ENCODE measurements around the gene GPSM1. TPM values are rescaled to one million over a fixed set of nuclear protein-coding genes. Genes with fewer than 3 reads are reported as not detected.

GPSM1 gene
- total and polyA plus RNA-seq, 5 donors from 2014 or later, result 0.59 to 12.3 (median 1.3) TPM

DNA sequence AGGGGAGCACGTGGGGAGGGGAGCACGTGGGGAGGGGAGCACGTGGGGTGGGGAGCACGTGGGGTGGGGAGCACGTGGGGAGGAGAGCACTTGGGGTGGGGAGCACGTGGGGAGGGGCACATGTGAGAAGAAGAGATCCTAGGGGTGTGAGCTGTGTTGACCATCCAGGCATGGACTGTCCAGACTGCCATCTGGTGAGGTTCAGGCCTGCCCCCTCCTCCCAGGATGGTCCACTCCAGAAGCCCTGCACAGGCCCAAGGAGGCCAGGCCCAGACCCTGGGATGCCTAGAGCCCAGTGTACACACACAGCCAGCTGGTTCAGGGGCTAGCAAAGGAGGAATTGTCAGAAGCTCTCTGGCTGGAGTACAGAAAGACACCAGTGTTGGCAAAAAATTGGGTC, 70.3 kb downstream of the GPSM1 start:
- H3K9me3 ChIP-seq (ENCODE audit: control insufficient read depth in 2 of 2, low read length in 2 of 2), result no peaks in the 10 kb centered on the region
- H3K36me3 Mint-ChIP-seq, result no peaks in the 10 kb centered on the region
- H3K27me3 ChIP-seq (ENCODE audit: control insufficient read depth, insufficient read depth, low read length), result no peaks in the 10 kb centered on the region
- no peak for DNase-seq
- H3K27ac Mint-ChIP-seq, result no peak overlapping the region
- no peaks in the 10 kb centered on the region for H3K27me3 Mint-ChIP-seq
- ATAC-seq (ENCODE audit: low read depth in 2 of 2), result no peak
- H3K4me3 Mint-ChIP-seq, result peak overlapping the region in 1 of 4 donors; percentile 83
- H3K9me3 Mint-ChIP-seq, result no peaks in the 10 kb centered on the region
- H3K4me1 Mint-ChIP-seq, result peaks cover 0 to 31% (median 11%) of the 10 kb centered on the region in 4 donors
- no peak overlapping the region for H3K4me3 ChIP-seq (ENCODE audit: low read depth, low read length)
- H3K4me1 ChIP-seq (ENCODE audit: control insufficient read depth, insufficient read depth, low read length, poor library complexity, severe bottlenecking), result peaks cover 20% of the 10 kb centered on the region
- H3K27ac ChIP-seq (ENCODE audit: insufficient read depth, low read length, poor library complexity, severe bottlenecking), result no peak overlapping the region
- peaks cover 33% of the 10 kb centered on the region for H3K36me3 ChIP-seq (ENCODE audit: control insufficient read depth, insufficient read depth, low read length)

DNA sequence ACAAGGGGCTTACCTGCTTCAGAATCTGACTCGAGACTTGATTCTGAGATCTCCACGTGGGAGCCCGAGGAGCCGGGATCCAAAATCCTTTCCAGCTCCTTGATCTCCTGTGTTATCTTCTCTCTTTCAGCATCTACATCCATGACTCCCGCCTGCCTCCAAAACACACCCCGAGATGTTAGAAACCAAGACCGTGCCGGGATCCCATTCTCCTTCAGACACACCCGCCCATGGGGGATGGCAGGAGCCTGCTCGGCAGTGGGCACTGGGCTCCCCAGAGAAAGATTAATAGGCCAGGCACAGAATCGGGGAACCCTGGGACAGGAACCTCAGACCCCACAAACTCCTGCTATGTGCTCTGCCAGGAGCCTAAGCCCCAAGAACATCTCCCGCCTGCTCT, 70.9 kb downstream of the GPSM1 start:
- Histone ChIP-seq H3K36me3 (ENCODE audit: control insufficient read depth, insufficient read depth, low read length) (peaks cover 33% of the 10 kb centered on the region), H3K27ac (ENCODE audit: insufficient read depth, low read length, poor library complexity, severe bottlenecking) (no peak overlapping the region), H3K4me1 (ENCODE audit: control insufficient read depth, insufficient read depth, low read length, poor library complexity, severe bottlenecking) (peaks cover 26% of the 10 kb centered on the region), H3K9me3 (ENCODE audit: control insufficient read depth in 2 of 2, low read length in 2 of 2) (no peaks in the 10 kb centered on the region), H3K4me3 (ENCODE audit: low read depth, low read length) (no peak overlapping the region), H3K27me3 (ENCODE audit: control insufficient read depth, insufficient read depth, low read length) (no peaks in the 10 kb centered on the region)
- H3K4me1 Mint-ChIP-seq, result peaks cover 0 to 33% (median 11%) of the 10 kb centered on the region in 4 donors
- no peaks in the 10 kb centered on the region for H3K9me3 Mint-ChIP-seq
- no peaks in the 10 kb centered on the region for H3K36me3 Mint-ChIP-seq
- H3K4me3 Mint-ChIP-seq, result peak overlapping the region; percentile 83 to 94 (median 86)
- ATAC-seq (ENCODE audit: low read depth in 2 of 2) (no peak), DNase-seq (no peak)
- H3K27ac Mint-ChIP-seq, result peak overlapping the region in 1 of 3 donors; percentile 87
- no peaks in the 10 kb centered on the region for H3K27me3 Mint-ChIP-seq

DNA sequence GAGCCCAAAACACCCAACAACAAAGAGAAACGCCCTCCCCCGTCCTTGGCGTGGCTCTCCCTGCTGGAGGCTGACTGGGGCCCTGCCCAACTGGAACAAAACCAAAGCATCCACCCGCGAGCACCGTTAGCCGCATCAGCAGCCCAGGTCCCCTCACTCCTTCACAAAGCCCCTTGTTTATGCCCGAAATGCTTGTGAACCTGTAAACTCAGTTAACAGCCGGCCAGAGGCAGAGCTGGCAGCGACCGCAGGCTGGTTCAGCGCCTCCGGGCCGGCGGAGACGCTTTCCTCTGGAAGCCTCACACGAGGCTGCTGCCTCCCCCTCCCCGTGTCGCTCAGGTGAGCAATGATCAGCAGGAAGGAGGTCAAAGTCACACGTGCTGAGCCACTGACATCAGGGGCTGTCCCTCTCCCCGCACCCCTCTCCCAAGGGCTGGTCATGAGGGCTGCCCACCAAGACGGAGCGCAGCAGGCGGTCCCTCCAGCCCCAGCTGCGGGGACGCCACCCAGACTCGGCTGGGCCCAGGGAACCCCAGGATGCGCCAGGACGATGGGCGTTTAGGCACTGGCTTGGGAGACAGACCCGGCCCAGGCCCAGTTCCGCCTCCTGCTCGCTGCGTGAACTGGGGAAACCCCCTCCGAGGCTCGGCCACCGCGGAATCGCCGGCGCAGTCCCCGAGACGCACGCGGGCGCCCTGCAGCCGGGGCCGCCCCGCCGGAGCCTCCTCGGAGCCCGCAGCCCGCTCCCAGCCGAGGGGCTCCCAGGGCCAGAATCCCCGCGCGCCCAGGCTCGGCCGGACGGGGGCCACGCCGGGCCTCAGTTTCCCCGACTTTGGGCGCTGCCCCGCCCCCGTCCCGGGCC, 72.1 kb downstream of the GPSM1 start:
- H3K9me3 Mint-ChIP-seq, result no peaks in the 10 kb centered on the region
- H3K4me1 Mint-ChIP-seq, result peaks cover 7 to 44% (median 19%) of the 10 kb centered on the region in 4 donors
- H3K36me3 Mint-ChIP-seq, result no peaks in the 10 kb centered on the region
- no peaks in the 10 kb centered on the region for H3K27me3 ChIP-seq (ENCODE audit: control insufficient read depth, insufficient read depth, low read length)
- peaks cover 29% of the 10 kb centered on the region for H3K36me3 ChIP-seq (ENCODE audit: control insufficient read depth, insufficient read depth, low read length)
- H3K4me3 ChIP-seq (ENCODE audit: low read depth, low read length), result peak overlapping the region; percentile 47
- no peaks in the 10 kb centered on the region for H3K9me3 ChIP-seq (ENCODE audit: control insufficient read depth in 2 of 2, low read length in 2 of 2)
- H3K4me1 ChIP-seq (ENCODE audit: control insufficient read depth, insufficient read depth, low read length, poor library complexity, severe bottlenecking), result peaks cover 37% of the 10 kb centered on the region
- peak; percentile 14 to 42 (median 38) for DNase-seq
- H3K27me3 Mint-ChIP-seq, result no peaks in the 10 kb centered on the region
- H3K27ac Mint-ChIP-seq, result peak overlapping the region in 2 of 3 donors; percentile 62 to 87
- peak overlapping the region; percentile 41 for H3K27ac ChIP-seq (ENCODE audit: insufficient read depth, low read length, poor library complexity, severe bottlenecking)
- ATAC-seq (ENCODE audit: low read depth in 2 of 2), result no peak
- H3K4me3 Mint-ChIP-seq, result peak overlapping the region; percentile 83 to 94 (median 86)

DNA sequence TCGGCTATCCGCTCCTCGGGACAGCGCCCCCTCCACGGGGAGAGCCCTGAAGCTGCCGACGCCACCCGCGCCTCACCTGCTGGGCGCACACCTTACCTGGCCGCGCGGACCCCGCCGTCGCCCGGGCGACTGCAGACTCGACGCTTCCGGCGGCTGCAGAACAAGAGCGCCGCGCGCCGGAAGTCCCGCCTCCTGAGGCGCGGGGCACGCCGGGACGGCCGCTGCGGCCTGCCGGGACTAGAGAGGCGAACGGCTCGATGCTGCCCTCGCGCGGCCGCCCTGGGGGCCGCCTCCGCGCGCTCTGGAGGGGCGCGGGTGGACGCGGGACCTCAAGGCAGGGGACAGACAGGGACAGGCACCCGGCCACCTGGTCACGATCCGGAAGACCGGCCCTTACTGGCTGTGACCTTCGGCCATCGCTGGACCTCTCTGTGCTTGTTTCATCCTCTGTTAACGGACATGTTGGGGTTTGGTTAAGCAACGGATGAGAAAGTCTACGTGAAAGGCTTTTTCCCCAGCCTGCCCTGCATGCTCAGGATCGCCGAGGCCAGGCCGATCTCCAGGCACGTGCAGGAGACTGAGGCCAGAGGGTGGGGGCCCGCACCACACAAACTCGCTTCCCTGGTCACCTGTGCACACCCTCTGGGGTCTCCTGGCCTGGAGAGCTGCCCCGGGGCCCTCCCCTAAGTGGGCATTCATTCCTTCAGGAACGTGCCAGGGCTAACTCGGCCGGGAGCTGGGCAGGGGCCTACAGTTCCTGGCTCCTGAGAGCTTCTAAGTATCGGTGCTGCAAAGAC, 72.9 kb downstream of the GPSM1 start, which contains the start of gene SNAPC4:
Gene SNAPC4 (minus strand): TSS at position 133 of the 797 bp plus-strand sequence. CDS start 1,742 bp downstream, outside the sequence.
- Mint-ChIP-seq H3K9me3 (no peaks in the 10 kb centered on the region), H3K4me3 (peak within 1 kb of the TSS; percentile 83 to 94 (median 86)), H3K4me1 (peaks cover 9 to 52% (median 26%) of the 10 kb centered on the region in 4 donors), H3K36me3 (no peaks in the 10 kb centered on the region), H3K27me3 (no peaks in the 10 kb centered on the region), H3K27ac (peak within 1 kb of the TSS; percentile 62 to 87 (median 84))
- H3K36me3 ChIP-seq (ENCODE audit: control insufficient read depth, insufficient read depth, low read length), result peaks cover 22% of the 10 kb centered on the region
- H3K27me3 ChIP-seq (ENCODE audit: control insufficient read depth, insufficient read depth, low read length), result no peaks in the 10 kb centered on the region
- ATAC-seq (ENCODE audit: low read depth in 2 of 2) (peak; percentile 73 to 76), DNase-seq (peak; percentile 83 to 92 (median 86))
- H3K4me3 ChIP-seq (ENCODE audit: low read depth, low read length), result peak within 1 kb of the TSS; percentile 57
- H3K27ac ChIP-seq (ENCODE audit: insufficient read depth, low read length, poor library complexity, severe bottlenecking), result peak within 1 kb of the TSS; percentile 41
- peaks cover 45% of the 10 kb centered on the region for H3K4me1 ChIP-seq (ENCODE audit: control insufficient read depth, insufficient read depth, low read length, poor library complexity, severe bottlenecking)
- H3K9me3 ChIP-seq (ENCODE audit: control insufficient read depth in 2 of 2, low read length in 2 of 2), result no peaks in the 10 kb centered on the region

DNA sequence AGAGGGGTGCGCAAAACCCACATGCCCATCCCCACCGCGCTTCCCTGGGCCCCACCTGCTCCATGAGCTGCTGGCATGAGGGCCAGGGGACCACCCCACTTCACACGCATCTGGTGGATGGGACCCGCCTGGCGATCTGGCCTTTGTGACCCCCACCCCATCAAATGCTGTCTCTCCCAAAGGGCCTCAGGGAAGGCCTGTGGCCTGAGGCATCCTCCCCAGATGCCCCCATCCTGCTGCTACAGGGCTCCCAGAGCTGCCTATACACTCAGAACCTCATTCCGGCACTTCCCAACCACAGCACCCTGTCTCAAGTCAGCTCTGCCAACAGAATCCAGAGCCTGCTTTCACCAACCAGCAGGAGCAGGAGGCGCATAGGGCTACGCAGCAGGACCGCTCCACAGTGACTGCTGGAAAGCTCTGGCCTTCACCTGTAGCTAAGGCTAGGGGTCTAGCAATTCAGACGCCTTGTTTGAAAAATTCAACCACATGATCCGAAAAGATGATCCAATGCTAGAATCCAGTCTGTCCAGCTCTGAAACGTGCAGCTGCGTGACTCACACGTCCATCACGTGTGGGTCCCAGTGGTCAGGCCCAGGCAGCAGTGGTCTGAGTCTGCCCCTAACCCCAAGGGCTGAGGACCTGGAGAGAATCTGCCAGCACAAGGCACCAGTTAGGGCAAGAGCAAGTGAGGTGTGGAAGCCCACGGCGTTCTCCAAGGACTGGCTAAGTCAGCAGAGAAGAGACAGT, 74.0 kb downstream of the GPSM1 start:
- Mint-ChIP-seq H3K36me3 (no peaks in the 10 kb centered on the region), H3K4me1 (peaks cover 9 to 60% (median 34%) of the 10 kb centered on the region in 4 donors), H3K27ac (peak overlapping the region in 1 of 3 donors; percentile 66), H3K9me3 (no peaks in the 10 kb centered on the region), H3K27me3 (no peaks in the 10 kb centered on the region), H3K4me3 (peak overlapping the region in 3 of 4 donors; percentile 16 to 85 (median 56))
- no peak for DNase-seq
- Histone ChIP-seq H3K4me3 (ENCODE audit: low read depth, low read length) (no peak overlapping the region), H3K36me3 (ENCODE audit: control insufficient read depth, insufficient read depth, low read length) (peaks cover 13% of the 10 kb centered on the region), H3K27ac (ENCODE audit: insufficient read depth, low read length, poor library complexity, severe bottlenecking) (no peak overlapping the region), H3K27me3 (ENCODE audit: control insufficient read depth, insufficient read depth, low read length) (no peaks in the 10 kb centered on the region), H3K4me1 (ENCODE audit: control insufficient read depth, insufficient read depth, low read length, poor library complexity, severe bottlenecking) (peaks cover 51% of the 10 kb centered on the region), H3K9me3 (ENCODE audit: control insufficient read depth in 2 of 2, low read length in 2 of 2) (no peaks in the 10 kb centered on the region)
- ATAC-seq (ENCODE audit: low read depth in 2 of 2), result no peak

DNA sequence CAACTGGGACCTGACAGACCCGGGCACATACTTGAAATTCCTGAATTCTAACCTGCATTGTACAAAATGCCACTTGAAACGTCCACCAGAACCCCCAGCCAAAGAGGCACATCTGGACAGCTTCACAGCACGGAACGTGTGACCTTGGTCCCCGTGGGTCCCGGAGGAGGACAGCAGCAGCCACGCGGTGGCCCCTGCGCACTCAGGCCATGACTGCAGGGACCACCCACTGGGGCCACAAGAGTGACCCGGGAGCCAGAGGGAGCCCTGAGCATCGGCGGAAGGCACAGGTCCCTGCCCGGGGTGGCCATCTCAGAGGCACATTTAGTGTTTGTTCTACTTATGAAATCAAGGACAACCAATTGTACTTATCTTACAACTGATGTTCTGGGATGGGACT, 74.7 kb downstream of the GPSM1 start:
- H3K4me1 Mint-ChIP-seq, result peaks cover 9 to 61% (median 34%) of the 10 kb centered on the region in 4 donors
- DNase-seq (no peak), ATAC-seq (ENCODE audit: low read depth in 2 of 2) (no peak)
- Histone ChIP-seq H3K27me3 (ENCODE audit: control insufficient read depth, insufficient read depth, low read length) (no peaks in the 10 kb centered on the region), H3K27ac (ENCODE audit: insufficient read depth, low read length, poor library complexity, severe bottlenecking) (no peak overlapping the region), H3K4me1 (ENCODE audit: control insufficient read depth, insufficient read depth, low read length, poor library complexity, severe bottlenecking) (peaks cover 51% of the 10 kb centered on the region), H3K9me3 (ENCODE audit: control insufficient read depth in 2 of 2, low read length in 2 of 2) (no peaks in the 10 kb centered on the region), H3K4me3 (ENCODE audit: low read depth, low read length) (no peak overlapping the region), H3K36me3 (ENCODE audit: control insufficient read depth, insufficient read depth, low read length) (peaks cover 10% of the 10 kb centered on the region)
- no peak overlapping the region for H3K27ac Mint-ChIP-seq
- H3K36me3 Mint-ChIP-seq, result no peaks in the 10 kb centered on the region
- H3K4me3 Mint-ChIP-seq, result peak overlapping the region in 2 of 4 donors; percentile 35 to 85
- H3K27me3 Mint-ChIP-seq, result no peaks in the 10 kb centered on the region
- no peaks in the 10 kb centered on the region for H3K9me3 Mint-ChIP-seq

DNA sequence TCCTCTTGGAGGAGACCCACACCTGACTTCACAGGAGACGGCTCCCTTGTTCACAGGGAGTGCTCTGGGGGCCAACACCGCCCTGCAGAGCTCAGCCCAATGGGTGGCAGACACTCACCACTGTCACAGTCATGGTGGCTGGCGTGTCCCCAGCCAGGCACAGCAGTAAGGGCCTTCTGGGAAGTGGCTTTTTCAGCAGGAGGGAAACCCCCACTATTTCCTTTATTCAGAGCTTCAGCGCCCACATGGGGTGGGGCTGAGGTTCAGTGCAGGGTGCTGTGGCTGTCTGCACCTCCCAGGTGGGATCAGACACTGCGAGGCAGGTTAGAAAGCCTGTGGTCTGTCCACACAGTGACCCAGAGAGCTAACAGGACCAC, 76.2 kb downstream of the GPSM1 start:
- no peaks in the 10 kb centered on the region for H3K27me3 ChIP-seq (ENCODE audit: control insufficient read depth, insufficient read depth, low read length)
- DNase-seq, result peak; percentile 57 to 89 (median 71)
- H3K4me3 ChIP-seq (ENCODE audit: low read depth, low read length), result peak overlapping the region; percentile 13
- no peaks in the 10 kb centered on the region for H3K9me3 Mint-ChIP-seq
- H3K4me1 ChIP-seq (ENCODE audit: control insufficient read depth, insufficient read depth, low read length, poor library complexity, severe bottlenecking), result peaks cover 50% of the 10 kb centered on the region
- H3K27ac Mint-ChIP-seq, result peak overlapping the region; percentile 87 to 90 (median 90)
- peaks cover 9 to 62% (median 35%) of the 10 kb centered on the region in 4 donors for H3K4me1 Mint-ChIP-seq
- peak overlapping the region; percentile 72 to 94 (median 83) for H3K4me3 Mint-ChIP-seq
- H3K36me3 Mint-ChIP-seq, result peaks cover 6% of the 10 kb centered on the region
- H3K27ac ChIP-seq (ENCODE audit: insufficient read depth, low read length, poor library complexity, severe bottlenecking), result peak overlapping the region; percentile 85
- no peaks in the 10 kb centered on the region for H3K9me3 ChIP-seq (ENCODE audit: control insufficient read depth in 2 of 2, low read length in 2 of 2)
- H3K27me3 Mint-ChIP-seq, result no peaks in the 10 kb centered on the region
- peak; percentile 83 to 84 for ATAC-seq (ENCODE audit: low read depth in 2 of 2)
- H3K36me3 ChIP-seq (ENCODE audit: control insufficient read depth, insufficient read depth, low read length), result peaks cover 10% of the 10 kb centered on the region
